Measurements from ENCODE around the gene CORO2B.

GRCh38 chr15:68620721-68621527, 42.1 kb downstream of the CORO2B start:
- TF ChIP-seq CTCF (conservative IDR thresholded peaks at IDR 0.05; ENCODE audit: low read depth in 2 of 2) (no peak), EZH2 (IDR thresholded peaks at IDR 0.05; ENCODE audit: low read depth, unreplicated experiment) (no peak), EZH2phosphoT487 (IDR thresholded peaks at IDR 0.05; ENCODE audit: unreplicated experiment) (no peak)

Measured in GM23338 (cell line).